Trophoblast cell (in vitro differentiated cells and primary cell): Measurements from ENCODE around the gene GOT2. TPM values are rescaled to one million over a fixed set of nuclear protein-coding genes. Genes with fewer than 3 reads are reported as not detected.
A peak's percentile ranks its signal among the peaks of the same experiment; 100 is the strongest.
"Not testable (repeated sequence)": the region's sequence is repeated elsewhere in the genome, so short reads cannot be mapped to it uniquely, and the experiment has no call there.

ENCODE experiments used
- DNase-seq, 2 donors: peaks; one replicate each; pipeline ENCODE4 v3.0.0-alpha.2; 2016
- H2AFZ ChIP-seq: 2 replicates; pipeline ENCODE4 v1.6.1; 2013; ENCODE audit warnings: low read length, moderate library complexity, mild to moderate bottlenecking; ENCODE audit not compliant: insufficient read depth, poor library complexity
- H2AK5ac ChIP-seq: 2 replicates; pipeline ENCODE4 v1.6.1; 2013; ENCODE audit warnings: mild to moderate bottlenecking, low read length
- H2BK120ac ChIP-seq: 2 replicates; pipeline ENCODE4 v1.6.1; 2013; ENCODE audit warnings: low read length, mild to moderate bottlenecking, moderate library complexity; ENCODE audit not compliant: insufficient read depth, poor library complexity
- H2BK12ac ChIP-seq: 2 replicates; pipeline ENCODE4 v1.6.1; 2013; ENCODE audit warnings: mild to moderate bottlenecking, low read length, moderate library complexity
- H2BK5ac ChIP-seq: 2 replicates; pipeline ENCODE4 v1.6.1; 2013; ENCODE audit warnings: low read length, low read depth, moderate library complexity, mild to moderate bottlenecking; ENCODE audit not compliant: poor library complexity
- H3K14ac ChIP-seq: 2 replicates; pipeline ENCODE4 v1.6.1; 2013; ENCODE audit warnings: mild to moderate bottlenecking, low read length
- H3K18ac ChIP-seq: 2 replicates; pipeline ENCODE4 v1.6.1; 2013; ENCODE audit warnings: mild to moderate bottlenecking, low read length
- H3K23ac ChIP-seq: 2 replicates; pipeline ENCODE4 v1.6.1; 2013; ENCODE audit warnings: low read length
- H3K27ac ChIP-seq: 2 replicates; pipeline ENCODE4 v1.5.1; 2013; ENCODE audit warnings: low read depth, mild to moderate bottlenecking, inconsistent platforms, low read length, moderate library complexity
- H3K27me3 ChIP-seq: 2 replicates; pipeline ENCODE4 v1.6.1; 2013; ENCODE audit warnings: inconsistent platforms, mild to moderate bottlenecking, low read length, moderate library complexity; ENCODE audit not compliant: insufficient read depth
- H3K36me3 ChIP-seq, 2 experiments: 1 replicate in 1 of 2; 2 replicates in 1 of 2; pipeline ENCODE4 v1.6.1; 2013; ENCODE audit warnings: low read length in 2 of 2, mild to moderate bottlenecking in 2 of 2, moderate library complexity in 1 of 2; ENCODE audit not compliant: insufficient read depth in 2 of 2, control insufficient read depth in 1 of 2
- H3K4ac ChIP-seq: 2 replicates; pipeline ENCODE4 v1.6.1; 2013; ENCODE audit warnings: low read depth, mild to moderate bottlenecking, low read length, moderate library complexity
- H3K4me1 ChIP-seq, 2 experiments: 1 replicate in 1 of 2; 2 replicates in 1 of 2; pipeline ENCODE4 v1.6.1; 2013; ENCODE audit warnings: low read length in 2 of 2, mild to moderate bottlenecking in 2 of 2, moderate library complexity in 1 of 2; ENCODE audit not compliant: insufficient read depth in 2 of 2, control insufficient read depth in 1 of 2
- H3K4me2 ChIP-seq: 2 replicates; pipeline ENCODE4 v1.6.1; 2013; ENCODE audit warnings: inconsistent platforms, mild to moderate bottlenecking, low read length, moderate library complexity
- H3K4me3 ChIP-seq: 2 replicates; pipeline ENCODE4 v1.5.1; 2013; ENCODE audit warnings: mild to moderate bottlenecking, low read depth, low read length, inconsistent platforms
- H3K79me1 ChIP-seq: one replicate; pipeline ENCODE4 v1.6.1; 2013; ENCODE audit warnings: low read length
- H3K79me2 ChIP-seq: 2 replicates; pipeline ENCODE4 v1.6.1; 2013; ENCODE audit warnings: low read length, mild to moderate bottlenecking; ENCODE audit not compliant: control insufficient read depth, insufficient read depth, poor library complexity
- H3K9ac ChIP-seq: 2 replicates; pipeline ENCODE4 v1.6.1; 2013; ENCODE audit warnings: mild to moderate bottlenecking, low read length
- H3K9me3 ChIP-seq: 2 replicates; pipeline ENCODE4 v1.6.1; 2013; ENCODE audit warnings: low read depth, mild to moderate bottlenecking, control low read depth, inconsistent platforms, low read length; ENCODE audit not compliant: insufficient read depth
- H4K12ac ChIP-seq: 2 replicates; pipeline ENCODE4 v1.6.1; 2013; ENCODE audit warnings: low read depth, mild to moderate bottlenecking, low read length, moderate library complexity
- H4K8ac ChIP-seq: 2 replicates; pipeline ENCODE4 v1.6.1; 2013; ENCODE audit warnings: low read depth, mild to moderate bottlenecking, low read length, moderate library complexity
- H4K91ac ChIP-seq: one replicate; pipeline ENCODE4 v1.6.1; 2013; ENCODE audit warnings: low read depth, mild to moderate bottlenecking, low read length, moderate library complexity
- WGBS: extraction: QIAGEN DNeasy Blood & Tissue Kit; methylation state at CpG from one replicate; pipeline ENCODE4 v1.1.7; 2013; ENCODE audit warnings: missing lambda C conversion rate; ENCODE audit not compliant: insufficient read length, insufficient coverage; ENCODE audit errors: extremely low coverage; 5-methylcytosine and 5-hydroxymethylcytosine counted together
- polyA plus RNA-seq: library from polyadenylated mRNA; stranded (reverse); fragments of 200-250 nt; gene quantifications from 2 replicates; pipeline ENCODE4 v1.2.3, GENCODE V29; 2013

The GOT2 gene
- polyA plus RNA-seq: 61.0 and 63.3 TPM in 2 replicates

GRCh38 chr16:58733671-58734458, at the start of gene GOT2:
TSS of gene GOT2 (minus strand) at chr16:58734316. CDS start at chr16:58734228, 88 bp downstream.
- no CpG with 5 or more reads among the region's 68 CpGs for WGBS
- peaks cover 9% of the 10 kb centered on the region for H3K79me2 ChIP-seq
- no peak within 1 kb of the TSS for H3K23ac ChIP-seq
- H3K9me3 ChIP-seq: no peaks in the 10 kb centered on the region
- H4K91ac ChIP-seq: peak within 1 kb of the TSS; percentile 52
- peak within 1 kb of the TSS; percentile 89 for H2AFZ ChIP-seq
- DNase-seq: peak; percentile 85 to 91
- H3K27me3 ChIP-seq: no peaks in the 10 kb centered on the region
- H2BK120ac ChIP-seq: no peak within 1 kb of the TSS
- peak within 1 kb of the TSS; percentile 75 for H3K14ac ChIP-seq
- H3K4me1 ChIP-seq: peaks cover 2 to 6% of the 10 kb centered on the region in 2 experiments
- H2BK5ac ChIP-seq: no peak within 1 kb of the TSS
- peaks cover 3% of the 10 kb centered on the region in 2 experiments for H3K36me3 ChIP-seq
- no peak within 1 kb of the TSS for H2BK12ac ChIP-seq
- H2AK5ac ChIP-seq: no peak within 1 kb of the TSS
- H4K12ac ChIP-seq: peak within 1 kb of the TSS; percentile 75
- H3K4me3 ChIP-seq: peak within 1 kb of the TSS; percentile 98
- peaks cover 5% of the 10 kb centered on the region for H3K79me1 ChIP-seq
- peak within 1 kb of the TSS; percentile 42 for H3K27ac ChIP-seq
- H3K9ac ChIP-seq: peak within 1 kb of the TSS; percentile 87
- peak within 1 kb of the TSS; percentile 96 for H4K8ac ChIP-seq
- H3K4me2 ChIP-seq: peak within 1 kb of the TSS; percentile 85
- H3K18ac ChIP-seq: peak within 1 kb of the TSS; percentile 40
- H3K4ac ChIP-seq: peak within 1 kb of the TSS; percentile 80

GRCh38 chr16:58779291-58779690, 45.2 kb upstream of the GOT2 start:
- not testable (repeated sequence) for H3K27ac ChIP-seq, H3K4ac ChIP-seq, H3K79me2 ChIP-seq, H3K23ac ChIP-seq, H3K27me3 ChIP-seq, H3K18ac ChIP-seq, H2BK12ac ChIP-seq, DNase-seq, H3K79me1 ChIP-seq, H4K12ac ChIP-seq, H4K8ac ChIP-seq, H3K4me3 ChIP-seq, H3K9ac ChIP-seq, H2BK120ac ChIP-seq, H3K14ac ChIP-seq, H3K9me3 ChIP-seq, H2BK5ac ChIP-seq, H3K4me2 ChIP-seq, H3K36me3 ChIP-seq, H3K4me1 ChIP-seq, H2AFZ ChIP-seq, H2AK5ac ChIP-seq, H4K91ac ChIP-seq
- no CpG with 5 or more reads among the region's 1 CpG for WGBS

GRCh38 chr16:58773870-58774269, 39.8 kb upstream of the GOT2 start:
- Histone ChIP-seq H3K4ac (no peak overlapping the region), H3K14ac (no peak overlapping the region), H3K4me1 (no peaks in the 10 kb centered on the region)

GRCh38 chr16:58768145-58768544, 34.0 kb upstream of the GOT2 start:
- no peak overlapping the region for H2AK5ac ChIP-seq
- H2BK120ac ChIP-seq: no peak overlapping the region
- no peaks in the 10 kb centered on the region for H3K79me2 ChIP-seq
- no peaks in the 10 kb centered on the region for H3K9me3 ChIP-seq
- WGBS: no CpG with 5 or more reads among the region's 2 CpGs
- H3K4ac ChIP-seq: no peak overlapping the region
- no peak overlapping the region for H2BK5ac ChIP-seq
- no peak for DNase-seq
- no peak overlapping the region for H2AFZ ChIP-seq
- H3K4me3 ChIP-seq: no peak overlapping the region
- H3K9ac ChIP-seq: no peak overlapping the region
- H2BK12ac ChIP-seq: no peak overlapping the region
- H3K18ac ChIP-seq: no peak overlapping the region
- no peak overlapping the region for H3K27ac ChIP-seq
- H4K91ac ChIP-seq: no peak overlapping the region
- H3K27me3 ChIP-seq: no peaks in the 10 kb centered on the region
- H3K36me3 ChIP-seq: no peaks in the 10 kb centered on the region
- H3K79me1 ChIP-seq: no peaks in the 10 kb centered on the region
- no peak overlapping the region for H3K14ac ChIP-seq
- H3K4me1 ChIP-seq: no peaks in the 10 kb centered on the region
- H3K23ac ChIP-seq: no peak overlapping the region
- no peak overlapping the region for H4K12ac ChIP-seq
- no peak overlapping the region for H3K4me2 ChIP-seq
- H4K8ac ChIP-seq: no peak overlapping the region

More at GRCh38 chr16:58773870-58774269, 39.8 kb upstream of the GOT2 start:
- H4K91ac ChIP-seq: no peak overlapping the region
- no peak overlapping the region for H4K12ac ChIP-seq
- H3K27me3 ChIP-seq: no peaks in the 10 kb centered on the region
- no peak overlapping the region for H3K9ac ChIP-seq
- no peak overlapping the region for H3K23ac ChIP-seq
- H3K27ac ChIP-seq: no peak overlapping the region
- no peaks in the 10 kb centered on the region for H3K79me2 ChIP-seq
- H3K18ac ChIP-seq: no peak overlapping the region
- no peak overlapping the region for H2AK5ac ChIP-seq
- no peak for DNase-seq
- H4K8ac ChIP-seq: no peak overlapping the region
- no peak overlapping the region for H2BK12ac ChIP-seq
- H3K36me3 ChIP-seq: no peaks in the 10 kb centered on the region
- H2BK120ac ChIP-seq: no peak overlapping the region
- H3K4me2 ChIP-seq: no peak overlapping the region
- H3K79me1 ChIP-seq: no peaks in the 10 kb centered on the region
- no peak overlapping the region for H3K4me3 ChIP-seq
- no peak overlapping the region for H2AFZ ChIP-seq
- H2BK5ac ChIP-seq: no peak overlapping the region
- H3K9me3 ChIP-seq: no peaks in the 10 kb centered on the region
